ENCODE data around the gene NDUFB10.

DNA sequence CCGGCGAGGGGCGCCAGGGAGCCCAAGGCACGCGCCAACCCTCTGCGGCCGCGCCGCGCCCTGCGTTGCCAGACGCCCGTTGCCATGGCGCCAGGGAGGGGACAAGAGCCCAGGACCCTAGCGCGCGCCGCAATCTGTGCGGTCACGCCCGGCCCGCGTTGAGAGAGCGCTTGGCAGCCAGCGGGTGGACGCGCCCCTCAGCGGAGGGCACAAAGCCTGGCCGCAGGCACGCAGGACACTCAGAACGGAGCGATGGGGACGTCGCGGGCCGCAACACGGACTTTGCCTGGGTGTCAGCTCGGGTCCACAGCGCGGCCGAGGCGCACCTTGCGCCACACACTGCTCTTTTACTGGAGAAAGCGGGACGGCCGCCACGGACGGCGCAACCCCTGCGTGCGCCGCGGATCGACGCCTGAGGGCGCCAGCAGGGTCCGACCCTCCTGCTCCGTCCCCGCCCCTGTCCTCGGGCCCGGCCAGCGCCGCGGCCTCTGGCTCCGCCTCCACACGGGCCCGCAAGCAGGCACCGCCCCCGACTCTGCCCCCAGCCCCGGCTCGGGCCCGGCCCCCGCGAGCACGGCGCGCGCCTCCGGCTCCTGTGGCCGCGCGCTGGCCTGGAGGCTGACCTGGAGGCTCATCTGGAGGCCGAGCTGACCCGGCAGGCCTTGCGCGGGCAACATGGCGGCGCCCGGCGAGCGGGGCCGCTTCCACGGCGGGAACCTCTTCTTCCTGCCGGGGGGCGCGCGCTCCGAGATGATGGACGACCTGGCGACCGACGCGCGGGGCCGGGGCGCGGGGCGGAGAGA is 24.4 kb downstream of the NDUFB10 start, which contains the start of gene GFER:
- no peak for TF ChIP-seq CTCF (IDR thresholded peaks at IDR 0.05)
- TF ChIP-seq EP300 (IDR thresholded peaks at IDR 0.05) = no peak

Data from ovary (tissue), 3 donors.